ENCODE results near the gene GLOD4. TPM values are rescaled to one million over a fixed set of nuclear protein-coding genes. Genes with fewer than 3 reads are reported as not detected.
"Not testable (repeated sequence)": the region's sequence is repeated elsewhere in the genome, so short reads cannot be mapped to it uniquely, and the experiment has no call there.

The GLOD4 gene, protein sequence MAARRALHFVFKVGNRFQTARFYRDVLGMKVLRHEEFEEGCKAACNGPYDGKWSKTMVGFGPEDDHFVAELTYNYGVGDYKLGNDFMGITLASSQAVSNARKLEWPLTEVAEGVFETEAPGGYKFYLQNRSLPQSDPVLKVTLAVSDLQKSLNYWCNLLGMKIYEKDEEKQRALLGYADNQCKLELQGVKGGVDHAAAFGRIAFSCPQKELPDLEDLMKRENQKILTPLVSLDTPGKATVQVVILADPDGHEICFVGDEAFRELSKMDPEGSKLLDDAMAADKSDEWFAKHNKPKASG
- total RNA-seq: 10 to 100 TPM; 44.1 to 68.7 TPM
- polyA plus RNA-seq (ENCODE audit: insufficient read length in 2 of 2): 100 to 1,000 TPM; 113 to 119 TPM
- long read RNA-seq, donor 1, transcript GLOD4-202 (9 exons, 2,059 nt): major isoform, 38 of 56 reads
- long read RNA-seq, donor 1, partial matches to known transcripts: 12 of 56 reads
- long read RNA-seq, donor 1, other reads (novel, unspliced or antisense): 6 of 56 reads
- long read RNA-seq, donor 2, transcript GLOD4-202 (9 exons, 2,059 nt): major isoform, 17 of 17 reads
- long read RNA-seq, donor 2, partial matches to known transcripts: 0 of 17 reads
- long read RNA-seq, donor 2, other reads (novel, unspliced or antisense): 0 of 17 reads
- long read RNA-seq, donor 3, transcript GLOD4-202 (9 exons, 2,059 nt): major isoform, 13 of 41 reads
- long read RNA-seq, donor 3, partial matches to known transcripts: 27 of 41 reads
- long read RNA-seq, donor 3, other reads (novel, unspliced or antisense): 0 of 41 reads
- long read RNA-seq, donor 4, transcript GLOD4-202 (9 exons, 2,059 nt): major isoform, 31 of 79 reads
- long read RNA-seq, donor 4, partial matches to known transcripts: 48 of 79 reads
- long read RNA-seq, donor 4, other reads (novel, unspliced or antisense): 0 of 79 reads

DNA sequence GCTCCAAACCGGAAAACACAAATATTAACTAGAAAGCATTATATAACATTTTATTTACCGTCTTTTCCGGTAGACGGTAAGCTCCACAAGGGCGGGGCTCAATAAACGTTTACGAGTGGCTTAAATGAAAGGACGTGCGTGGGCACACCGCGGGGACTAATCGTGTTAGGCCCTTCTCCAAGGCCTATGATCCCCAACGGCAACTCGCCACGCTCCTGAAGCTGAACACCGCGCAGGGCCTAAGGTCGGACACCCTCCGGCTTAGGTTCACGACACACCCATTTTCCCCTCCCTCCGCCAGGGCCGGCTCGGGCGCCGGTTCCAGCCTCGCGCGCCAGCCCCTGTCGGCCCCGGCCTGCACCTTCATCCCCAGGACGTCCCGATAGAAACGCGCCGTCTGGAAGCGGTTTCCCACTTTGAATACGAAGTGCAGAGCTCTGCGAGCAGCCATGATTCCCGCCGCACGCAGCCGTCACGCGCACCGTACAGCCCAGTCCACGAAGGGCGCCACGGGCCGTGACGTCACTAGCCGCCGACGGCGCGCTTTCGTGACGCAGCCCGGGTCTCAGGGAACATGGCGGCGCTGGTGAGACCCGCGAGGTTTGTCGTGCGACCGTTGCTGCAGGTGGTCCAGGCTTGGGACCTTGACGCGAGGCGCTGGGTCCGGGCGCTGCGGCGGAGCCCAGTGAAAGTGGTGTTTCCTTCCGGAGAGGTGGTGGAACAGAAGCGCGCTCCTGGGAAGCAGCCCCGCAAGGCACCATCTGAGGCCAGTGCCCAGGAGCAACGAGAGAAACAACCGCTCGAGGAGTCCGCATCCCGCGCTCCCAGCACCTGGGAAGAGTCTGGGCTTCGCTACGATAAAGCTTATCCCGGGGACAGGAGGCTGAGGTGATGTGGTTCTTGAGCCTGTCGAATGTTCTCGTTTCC, at the start of gene GLOD4, which contains the start of gene MRM3:
Gene GLOD4 (minus strand): TSS at position 476 of the 927 bp plus-strand sequence. CDS start 25 bp downstream, at position 451.
Gene MRM3 (plus strand): TSS at position 549 of the 927 bp plus-strand sequence. CDS start 26 bp downstream, at position 575.
- H3K9me3 ChIP-seq (ENCODE audit: control insufficient read depth, insufficient read depth, low read length): no peaks in the 10 kb centered on the region
- WGBS (ENCODE audit: insufficient coverage): under 1% methylated on average over 87 of the region's 87 CpGs
- H3K4me1 ChIP-seq (ENCODE audit: control insufficient read depth, insufficient read depth, low read length): peaks cover 20% of the 10 kb centered on the region

DNA sequence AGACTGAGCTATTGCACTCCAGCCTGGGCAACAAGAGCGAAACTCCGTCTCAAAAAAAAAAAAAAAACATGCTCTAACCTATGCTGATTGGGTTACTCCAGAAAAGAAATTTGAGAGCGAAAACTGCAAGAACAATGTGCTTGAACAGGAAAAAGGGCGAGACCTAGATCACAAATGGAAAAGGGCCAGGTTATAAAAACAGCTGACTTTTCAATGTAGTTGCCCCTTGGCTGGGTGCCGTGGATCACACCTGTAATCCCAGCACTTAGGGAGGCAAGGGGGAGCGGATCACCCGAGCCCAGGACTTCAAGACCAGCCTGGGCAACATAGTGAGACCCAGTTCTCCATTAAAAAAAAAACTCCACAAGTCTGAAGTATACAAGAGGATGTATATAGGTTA, 48.9 kb upstream of the GLOD4 start:
- Histone ChIP-seq H3K4me3 (ENCODE audit: low read depth, low read length) (no peak overlapping the region), H3K4me1 (ENCODE audit: control insufficient read depth, insufficient read depth, low read length) (peaks cover 5% of the 10 kb centered on the region), H3K27ac (ENCODE audit: low read depth, low read length) (no peak overlapping the region), H3K9me3 (ENCODE audit: control insufficient read depth, insufficient read depth, low read length) (no peaks in the 10 kb centered on the region), H3K27me3 (ENCODE audit: control insufficient read depth, insufficient read depth, low read length) (no peaks in the 10 kb centered on the region), H3K36me3 (ENCODE audit: control insufficient read depth, insufficient read depth, low read length) (peaks cover 3% of the 10 kb centered on the region)
- DNase-seq (ENCODE audit: low read depth in 4 of 6, low spot score in 6 of 6): no peak
- WGBS (ENCODE audit: insufficient coverage): 100% methylated on average over 4 of the region's 7 CpGs

More for the DNA sequence above, at the start of gene GLOD4, which contains the start of gene MRM3:
- peaks cover 22% of the 10 kb centered on the region for H3K36me3 ChIP-seq (ENCODE audit: control insufficient read depth, insufficient read depth, low read length)
- peak within 1 kb of the TSS; percentile 97 for H3K4me3 ChIP-seq (ENCODE audit: low read depth, low read length)
- H3K27me3 ChIP-seq (ENCODE audit: control insufficient read depth, insufficient read depth, low read length): no peaks in the 10 kb centered on the region
- DNase-seq (ENCODE audit: low read depth in 4 of 6, low spot score in 6 of 6): peak; percentile 87 to 98 (median 94)
- H3K27ac ChIP-seq (ENCODE audit: low read depth, low read length): peak within 1 kb of the TSS; percentile 75

DNA sequence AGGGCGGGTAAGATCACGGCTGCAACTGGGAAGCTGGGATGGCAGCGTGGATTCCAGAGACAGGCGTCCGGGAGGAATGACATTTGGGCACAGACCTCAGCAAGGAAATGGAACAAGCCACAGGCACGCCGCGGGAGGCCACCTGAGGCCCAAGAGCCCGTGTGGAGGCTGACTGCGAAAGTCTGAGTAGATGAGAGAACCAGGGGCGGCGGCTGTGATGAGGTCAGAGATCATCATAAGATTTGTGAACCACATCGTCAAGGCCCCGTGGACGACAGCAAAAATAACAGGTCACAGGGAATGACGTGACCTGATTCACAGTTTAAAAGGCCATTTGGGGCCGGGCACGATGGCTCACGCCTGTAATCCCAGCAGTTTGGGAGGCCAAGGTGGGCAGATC, 48.3 kb upstream of the GLOD4 start:
- Histone ChIP-seq H3K9me3 (ENCODE audit: control insufficient read depth, insufficient read depth, low read length) (no peaks in the 10 kb centered on the region), H3K4me1 (ENCODE audit: control insufficient read depth, insufficient read depth, low read length) (peaks cover 1% of the 10 kb centered on the region), H3K36me3 (ENCODE audit: control insufficient read depth, insufficient read depth, low read length) (peaks cover 7% of the 10 kb centered on the region), H3K4me3 (ENCODE audit: low read depth, low read length) (no peak overlapping the region), H3K27me3 (ENCODE audit: control insufficient read depth, insufficient read depth, low read length) (no peaks in the 10 kb centered on the region), H3K27ac (ENCODE audit: low read depth, low read length) (no peak overlapping the region)
- 90% methylated on average over 19 of the region's 19 CpGs for WGBS (ENCODE audit: insufficient coverage)
- no peak for DNase-seq (ENCODE audit: low read depth in 4 of 6, low spot score in 6 of 6)

DNA sequence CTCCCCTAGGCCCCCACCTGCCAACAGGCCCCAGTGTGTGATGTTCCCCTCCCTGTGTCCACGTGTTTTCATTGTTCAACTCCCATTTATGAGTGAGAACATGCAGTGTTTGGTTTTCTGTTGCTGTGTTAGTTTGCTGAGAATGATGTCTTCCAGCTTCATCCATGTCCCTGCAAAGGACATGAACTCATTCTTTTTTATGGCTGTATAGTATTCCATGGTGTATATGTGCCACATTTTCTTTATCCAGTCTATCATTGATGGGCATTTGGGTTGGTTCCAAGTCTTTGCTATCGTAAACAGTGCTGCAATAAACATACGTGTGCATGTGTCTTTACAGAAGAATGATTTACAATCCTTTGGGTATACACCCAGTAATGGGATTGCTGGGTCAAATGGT, 47.5 kb upstream of the GLOD4 start:
- H3K4me3 ChIP-seq (ENCODE audit: low read depth, low read length); H3K4me1 ChIP-seq (ENCODE audit: control insufficient read depth, insufficient read depth, low read length); H3K27ac ChIP-seq (ENCODE audit: low read depth, low read length); DNase-seq (ENCODE audit: low read depth in 4 of 6, low spot score in 6 of 6); H3K27me3 ChIP-seq (ENCODE audit: control insufficient read depth, insufficient read depth, low read length); H3K9me3 ChIP-seq (ENCODE audit: control insufficient read depth, insufficient read depth, low read length): not testable (repeated sequence)
- H3K36me3 ChIP-seq (ENCODE audit: control insufficient read depth, insufficient read depth, low read length): peaks cover 15% of the 10 kb centered on the region
- no CpG with 5 or more reads among the region's 3 CpGs for WGBS (ENCODE audit: insufficient coverage)

DNA sequence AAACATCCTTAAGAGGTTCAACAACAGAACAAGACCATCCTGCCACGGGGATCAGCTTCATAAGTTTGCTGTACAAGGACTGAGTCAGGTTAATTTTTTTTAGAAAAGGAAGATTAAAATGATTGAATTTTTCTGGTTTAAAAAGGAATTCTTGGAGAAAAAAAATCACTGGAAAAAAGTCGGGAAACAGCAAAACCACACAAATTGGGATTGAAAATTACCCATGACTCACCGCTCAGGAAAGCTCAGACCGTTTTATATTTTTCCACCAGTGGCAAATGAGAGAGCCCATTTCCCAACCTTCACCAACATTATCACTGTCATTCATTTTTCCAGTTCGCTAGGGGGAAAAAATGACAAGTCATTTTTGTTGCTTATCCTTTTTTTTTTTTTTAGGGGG, 46.7 kb upstream of the GLOD4 start:
- no peaks in the 10 kb centered on the region for H3K27me3 ChIP-seq (ENCODE audit: control insufficient read depth, insufficient read depth, low read length)
- peaks cover 24% of the 10 kb centered on the region for H3K36me3 ChIP-seq (ENCODE audit: control insufficient read depth, insufficient read depth, low read length)
- H3K27ac ChIP-seq (ENCODE audit: low read depth, low read length): no peak overlapping the region
- DNase-seq (ENCODE audit: low read depth in 4 of 6, low spot score in 6 of 6): no peak
- H3K4me3 ChIP-seq (ENCODE audit: low read depth, low read length): no peak overlapping the region
- no CpG with 5 or more reads among the region's 5 CpGs for WGBS (ENCODE audit: insufficient coverage)
- H3K9me3 ChIP-seq (ENCODE audit: control insufficient read depth, insufficient read depth, low read length): no peaks in the 10 kb centered on the region
- H3K4me1 ChIP-seq (ENCODE audit: control insufficient read depth, insufficient read depth, low read length): no peaks in the 10 kb centered on the region

DNA sequence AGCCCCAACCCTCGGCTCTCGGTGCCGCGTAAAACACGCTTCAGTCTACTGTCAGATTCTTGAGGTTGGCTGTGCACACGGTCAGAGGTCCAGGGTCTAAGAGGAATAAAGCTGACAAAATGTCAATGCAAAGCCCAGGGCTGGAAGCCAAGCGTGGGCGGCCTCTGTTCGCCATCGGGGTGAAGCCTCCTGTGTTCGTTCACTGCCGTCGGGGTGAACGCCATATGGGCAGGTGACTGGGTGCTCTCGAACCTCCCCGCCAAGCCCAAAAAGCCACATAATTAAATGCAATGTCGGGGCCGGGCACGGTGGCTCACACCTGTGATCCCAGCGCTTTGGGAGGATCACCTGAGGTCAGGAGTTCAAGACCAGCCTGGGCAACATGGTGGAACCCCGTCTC, 44.7 kb upstream of the GLOD4 start:
- no peaks in the 10 kb centered on the region for H3K27me3 ChIP-seq (ENCODE audit: control insufficient read depth, insufficient read depth, low read length)
- H3K27ac ChIP-seq (ENCODE audit: low read depth, low read length): no peak overlapping the region
- no peaks in the 10 kb centered on the region for H3K9me3 ChIP-seq (ENCODE audit: control insufficient read depth, insufficient read depth, low read length)
- H3K4me1 ChIP-seq (ENCODE audit: control insufficient read depth, insufficient read depth, low read length): no peaks in the 10 kb centered on the region
- WGBS (ENCODE audit: insufficient coverage): 92% methylated on average over 21 of the region's 21 CpGs
- no peak overlapping the region for H3K4me3 ChIP-seq (ENCODE audit: low read depth, low read length)
- H3K36me3 ChIP-seq (ENCODE audit: control insufficient read depth, insufficient read depth, low read length): peaks cover 38% of the 10 kb centered on the region
- no peak for DNase-seq (ENCODE audit: low read depth in 4 of 6, low spot score in 6 of 6)

DNA sequence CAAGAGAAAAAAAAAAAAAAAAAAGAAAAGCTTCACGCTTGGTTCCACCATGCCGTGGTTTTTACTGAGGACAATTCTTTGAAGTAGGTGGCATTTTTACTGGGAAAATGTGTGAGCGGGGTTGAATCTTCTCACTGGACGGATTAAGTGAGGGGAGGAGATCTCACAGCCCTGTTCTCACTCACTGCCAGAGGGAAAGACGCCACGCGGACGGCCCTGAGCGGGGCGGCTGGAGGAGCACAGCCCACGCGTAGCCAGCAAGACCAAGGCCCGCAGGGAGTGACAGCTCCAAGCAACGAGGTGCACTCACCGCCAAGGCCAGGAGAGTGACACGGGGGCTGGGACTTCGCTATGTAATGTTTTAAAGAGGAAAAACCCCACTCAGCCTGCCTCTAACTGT, 43.1 kb upstream of the GLOD4 start:
- 80% methylated on average over 14 of the region's 17 CpGs for WGBS (ENCODE audit: insufficient coverage)
- no peaks in the 10 kb centered on the region for H3K9me3 ChIP-seq (ENCODE audit: control insufficient read depth, insufficient read depth, low read length)
- H3K36me3 ChIP-seq (ENCODE audit: control insufficient read depth, insufficient read depth, low read length): peaks cover 46% of the 10 kb centered on the region
- H3K27ac ChIP-seq (ENCODE audit: low read depth, low read length): no peak overlapping the region
- H3K4me3 ChIP-seq (ENCODE audit: low read depth, low read length): no peak overlapping the region
- H3K4me1 ChIP-seq (ENCODE audit: control insufficient read depth, insufficient read depth, low read length): no peaks in the 10 kb centered on the region
- no peak for DNase-seq (ENCODE audit: low read depth in 4 of 6, low spot score in 6 of 6)
- no peaks in the 10 kb centered on the region for H3K27me3 ChIP-seq (ENCODE audit: control insufficient read depth, insufficient read depth, low read length)

DNA sequence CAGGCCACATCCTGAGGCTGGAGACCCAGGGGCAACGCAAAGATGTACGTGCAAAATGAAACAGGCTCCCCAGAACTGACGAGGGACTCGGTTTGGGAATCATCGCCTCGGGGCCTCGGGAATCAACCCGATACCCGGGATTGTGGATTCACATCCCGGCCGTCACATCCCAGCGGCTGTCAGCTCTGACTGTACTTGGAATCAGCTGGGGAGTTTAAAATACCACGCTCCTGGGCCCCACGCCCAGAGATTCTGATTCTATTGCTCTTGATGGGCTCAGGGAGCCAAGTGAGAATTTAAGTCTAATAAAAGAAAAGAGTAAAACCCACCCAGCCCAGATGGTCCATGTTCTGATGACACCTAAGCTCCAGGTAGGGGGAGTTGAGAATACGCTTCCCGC, 42.3 kb upstream of the GLOD4 start:
- no peak overlapping the region for H3K4me3 ChIP-seq (ENCODE audit: low read depth, low read length)
- DNase-seq (ENCODE audit: low read depth in 4 of 6, low spot score in 6 of 6): peak in 1 of 6 donors; percentile 35
- no peaks in the 10 kb centered on the region for H3K9me3 ChIP-seq (ENCODE audit: control insufficient read depth, insufficient read depth, low read length)
- no peaks in the 10 kb centered on the region for H3K4me1 ChIP-seq (ENCODE audit: control insufficient read depth, insufficient read depth, low read length)
- H3K36me3 ChIP-seq (ENCODE audit: control insufficient read depth, insufficient read depth, low read length): peaks cover 52% of the 10 kb centered on the region
- H3K27ac ChIP-seq (ENCODE audit: low read depth, low read length): no peak overlapping the region
- H3K27me3 ChIP-seq (ENCODE audit: control insufficient read depth, insufficient read depth, low read length): no peaks in the 10 kb centered on the region
- 96% methylated on average over 14 of the region's 16 CpGs for WGBS (ENCODE audit: insufficient coverage)

DNA sequence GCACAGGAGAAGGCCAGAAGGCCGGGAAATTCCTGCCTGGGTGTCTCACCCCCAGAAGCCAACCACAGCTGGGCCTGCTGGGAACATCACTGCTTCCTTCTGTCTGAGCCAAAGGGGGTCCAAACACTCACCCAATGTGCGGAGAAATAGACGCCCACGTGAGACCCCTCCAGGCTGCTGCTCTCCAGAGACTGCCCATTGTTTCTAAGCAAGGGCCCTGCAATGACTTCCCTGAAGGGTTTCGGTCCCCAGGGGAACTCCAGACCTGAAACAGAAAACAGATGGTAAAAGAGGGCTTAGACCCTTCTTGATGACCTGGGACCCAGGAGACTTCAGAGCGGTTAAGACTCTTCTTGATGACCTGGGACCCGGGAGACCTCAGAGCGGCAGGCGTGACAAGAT, 41.4 kb upstream of the GLOD4 start:
- Histone ChIP-seq H3K27ac (ENCODE audit: low read depth, low read length) (no peak overlapping the region), H3K4me3 (ENCODE audit: low read depth, low read length) (no peak overlapping the region), H3K27me3 (ENCODE audit: control insufficient read depth, insufficient read depth, low read length) (no peaks in the 10 kb centered on the region), H3K36me3 (ENCODE audit: control insufficient read depth, insufficient read depth, low read length) (peaks cover 60% of the 10 kb centered on the region), H3K4me1 (ENCODE audit: control insufficient read depth, insufficient read depth, low read length) (no peaks in the 10 kb centered on the region), H3K9me3 (ENCODE audit: control insufficient read depth, insufficient read depth, low read length) (no peaks in the 10 kb centered on the region)
- WGBS (ENCODE audit: insufficient coverage): 88% methylated on average over 9 of the region's 9 CpGs
- DNase-seq (ENCODE audit: low read depth in 4 of 6, low spot score in 6 of 6): no peak

Measured in spinal cord (tissue), 10 donors.